Measurements from ENCODE around the gene EIPR1. TPM values are rescaled to one million over a fixed set of nuclear protein-coding genes. Genes with fewer than 3 reads are reported as not detected.
"Not testable (repeated sequence)": the region's sequence is repeated elsewhere in the genome, so short reads cannot be mapped to it uniquely, and the experiment has no call there.

EIPR1 gene
- total RNA-seq, 1 donor from 2014 or later = 27.9 TPM

- peak within 1 kb of the TSS; percentile 95 for H3K27ac Mint-ChIP-seq
- peaks cover 11% of the 10 kb centered on the region for H3K36me3 Mint-ChIP-seq
- peak; percentile 81 to 89 for DNase-seq (ENCODE audit: low spot score in 2 of 2, unreplicated experiment in 2 of 2)
- peak within 1 kb of the TSS; percentile 97 for H3K4me3 Mint-ChIP-seq
- H3K9me3 Mint-ChIP-seq = no peaks in the 10 kb centered on the region
- H3K27me3 Mint-ChIP-seq (ENCODE audit: low read depth) = no peaks in the 10 kb centered on the region
- TF ChIP-seq CTCF (IDR thresholded peaks at IDR 0.05; ENCODE audit: unreplicated experiment) = no peak
- H3K4me1 Mint-ChIP-seq = peaks cover 32% of the 10 kb centered on the region
These were observed 2.3 kb upstream of the EIPR1 start, which contains the start of gene TRAPPC12 for GRCh38 chr2:3379647-3380534. Gene TRAPPC12 (plus strand): TSS chr2:3379694. CDS start chr2:3387624, 7,930 bp downstream.

- Mint-ChIP-seq H3K27ac (peak overlapping the region; percentile 95), H3K4me3 (peak overlapping the region; percentile 97), H3K36me3 (peaks cover 11% of the 10 kb centered on the region), H3K9me3 (no peaks in the 10 kb centered on the region), H3K27me3 (ENCODE audit: low read depth) (no peaks in the 10 kb centered on the region), H3K4me1 (peaks cover 32% of the 10 kb centered on the region)
- TF ChIP-seq CTCF (IDR thresholded peaks at IDR 0.05; ENCODE audit: unreplicated experiment) = no peak
- no peak for DNase-seq (ENCODE audit: low spot score in 2 of 2, unreplicated experiment in 2 of 2)
These were observed 1.7 kb upstream of the EIPR1 start for GRCh38 chr2:3379339-3379646.

DNA sequence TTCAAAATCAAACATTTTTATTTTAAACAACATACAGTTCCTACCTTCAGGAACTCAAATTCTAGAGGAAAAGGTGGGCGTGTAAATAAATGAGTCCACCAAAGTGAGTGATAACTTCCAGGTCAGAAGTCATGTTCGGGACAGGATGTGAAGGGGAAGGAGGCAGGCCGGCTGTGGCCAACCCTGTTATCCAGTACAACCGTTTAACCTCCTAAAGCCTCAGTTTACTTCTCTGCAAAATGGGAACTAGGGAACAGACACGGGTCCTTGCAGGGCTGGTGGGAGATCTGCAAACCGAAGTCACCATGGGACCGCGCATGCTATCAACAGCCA, 373 bp downstream of the EIPR1 start:
- Mint-ChIP-seq H3K27me3 (ENCODE audit: low read depth) (no peaks in the 10 kb centered on the region), H3K36me3 (peaks cover 7% of the 10 kb centered on the region), H3K4me1 (peaks cover 32% of the 10 kb centered on the region), H3K27ac (peak overlapping the region; percentile 90), H3K9me3 (no peaks in the 10 kb centered on the region), H3K4me3 (peak overlapping the region; percentile 97)
- TF ChIP-seq CTCF (IDR thresholded peaks at IDR 0.05; ENCODE audit: unreplicated experiment) = no peak
- DNase-seq (ENCODE audit: low spot score in 2 of 2, unreplicated experiment in 2 of 2) = no peak

DNA sequence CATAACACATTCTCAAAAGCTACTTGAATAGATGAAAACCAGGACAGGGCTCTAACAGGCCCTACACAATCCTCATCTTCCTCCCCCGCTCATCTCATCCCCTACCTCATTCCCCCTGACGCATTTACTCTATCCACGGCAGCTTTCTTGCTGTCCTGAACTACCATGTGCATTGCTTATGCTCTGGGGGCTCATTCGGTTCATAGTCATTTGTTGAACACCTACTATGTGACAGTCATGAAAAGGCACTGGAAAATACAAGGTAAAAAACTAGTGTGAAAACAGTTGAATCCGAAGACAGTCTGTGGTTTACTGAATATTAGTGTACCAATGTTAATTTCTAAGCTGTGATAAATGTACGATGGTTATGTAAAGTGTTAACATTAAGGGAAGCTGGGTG, 797 bp downstream of the EIPR1 start:
- H3K4me3 Mint-ChIP-seq = peak overlapping the region; percentile 97
- no peaks in the 10 kb centered on the region for H3K27me3 Mint-ChIP-seq (ENCODE audit: low read depth)
- TF ChIP-seq CTCF (IDR thresholded peaks at IDR 0.05; ENCODE audit: unreplicated experiment) = no peak
- no peak for DNase-seq (ENCODE audit: low spot score in 2 of 2, unreplicated experiment in 2 of 2)
- peaks cover 32% of the 10 kb centered on the region for H3K4me1 Mint-ChIP-seq
- H3K36me3 Mint-ChIP-seq = peaks cover 6% of the 10 kb centered on the region
- no peaks in the 10 kb centered on the region for H3K9me3 Mint-ChIP-seq
- peak overlapping the region; percentile 90 for H3K27ac Mint-ChIP-seq

DNA sequence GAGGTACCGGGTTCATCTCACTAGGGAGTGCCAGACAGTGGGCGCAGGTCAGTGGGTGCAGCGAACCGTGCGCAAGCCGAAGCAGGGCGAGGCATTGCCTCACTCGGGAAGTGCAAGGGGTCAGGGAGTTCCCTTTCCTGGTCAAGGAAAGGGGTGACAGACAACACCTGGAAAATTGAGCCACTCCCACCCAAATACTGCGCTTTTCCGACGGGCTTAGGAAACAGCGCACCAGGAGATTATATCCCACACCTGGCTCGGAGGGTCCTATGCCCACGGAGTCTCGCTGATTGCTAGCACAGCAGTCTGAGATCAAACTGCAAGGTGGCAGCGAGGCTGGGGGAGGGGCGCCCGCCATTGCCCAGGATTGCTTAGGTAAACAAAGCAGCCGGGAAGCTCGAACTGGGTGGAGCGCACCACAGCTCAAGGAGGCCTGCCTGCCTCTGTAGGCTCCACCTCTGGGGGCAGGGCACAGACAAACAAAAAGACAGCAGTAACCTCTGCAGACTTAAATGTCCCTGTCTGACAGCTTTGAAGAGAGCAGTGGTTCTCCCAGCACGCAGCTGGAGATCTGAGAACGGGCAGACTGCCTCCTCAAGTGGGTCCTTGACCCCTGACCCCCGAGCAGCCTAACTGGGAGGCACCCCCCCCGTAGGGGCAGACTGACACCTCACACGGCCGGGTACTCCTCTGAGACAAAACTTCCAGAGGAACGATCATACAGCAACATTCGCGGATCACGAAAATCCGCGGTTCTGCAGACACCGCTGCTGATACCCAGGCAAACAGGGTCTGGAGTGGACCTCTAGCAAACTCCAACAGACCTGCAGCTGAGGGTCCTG, 8.1 kb downstream of the EIPR1 start:
- not testable (repeated sequence) for DNase-seq (ENCODE audit: low spot score in 2 of 2, unreplicated experiment in 2 of 2); H3K4me1 Mint-ChIP-seq; H3K27ac Mint-ChIP-seq; H3K4me3 Mint-ChIP-seq; H3K27me3 Mint-ChIP-seq (ENCODE audit: low read depth)
- peaks cover 19% of the 10 kb centered on the region for H3K36me3 Mint-ChIP-seq
- peaks cover 12% of the 10 kb centered on the region for H3K9me3 Mint-ChIP-seq

- no peak for TF ChIP-seq CTCF (IDR thresholded peaks at IDR 0.05; ENCODE audit: unreplicated experiment)
These were observed 9.3 kb downstream of the EIPR1 start for GRCh38 chr2:3368261-3368722.

More at GRCh38 chr2:3368261-3368722, 9.3 kb downstream of the EIPR1 start:
- DNase-seq (ENCODE audit: low spot score in 2 of 2, unreplicated experiment in 2 of 2) = no peak
- Mint-ChIP-seq H3K4me3 (no peak overlapping the region), H3K4me1 (no peaks in the 10 kb centered on the region), H3K27ac (no peak overlapping the region), H3K9me3 (peaks cover 12% of the 10 kb centered on the region), H3K36me3 (peaks cover 19% of the 10 kb centered on the region), H3K27me3 (ENCODE audit: low read depth) (no peaks in the 10 kb centered on the region)

Data from mesothelial cell of epicardium (in vitro differentiated cells).